Endothelial cell of umbilical vein (primary cell): ENCODE data around the gene PPFIA1. TPM values are rescaled to one million over a fixed set of nuclear protein-coding genes. Genes with fewer than 3 reads are reported as not detected.

Experiments used
- BruUV-seq: library from RNA; stranded (reverse); fragments of 400-500 nt; replicated peaks from 2 replicates; lab custom pipeline; 2021; lab: Mats Ljungman, UMichigan
- CTCF ChIA-PET: fragments of 300-600, 350-600 bp; sonication (Branson Sonifier 250); formaldehyde crosslinking; loops from one replicate; lab custom pipeline; 2021; ENCODE audit warnings: antibody characterized with exemption, inconsistent platforms; lab: Charles Lee
- POLR2A ChIA-PET: fragments of 300-600, 350-600 bp; sonication (Branson Sonifier 250); formaldehyde crosslinking; loops from one replicate; lab custom pipeline; 2021; ENCODE audit warnings: antibody characterized with exemption, inconsistent platforms; lab: Charles Lee
- DNase-seq: peaks from one replicate; pipeline ENCODE4 v3.0.0-alpha.2; 2011; ENCODE audit warnings: low read depth, low spot score
- FAIRE-seq: peaks from 2 replicates; lab custom pipeline; 2011; peaks lifted over from hg19 to GRCh38; lab: Jason Lieb, UNC
- H2AFZ ChIP-seq: 2 replicates; pipeline ENCODE4 v1.6.0; 2012; ENCODE audit warnings: low read depth, low read length, control low read depth, inconsistent platforms
- H3K27ac ChIP-seq: 2 replicates; pipeline ENCODE4 v1.5.1; 2011; ENCODE audit warnings: low read depth, mild to moderate bottlenecking, control low read depth, low read length, moderate library complexity; ENCODE audit not compliant: insufficient read depth
- H3K27me3 ChIP-seq, 2 experiments: 2 replicates each; pipeline versions ENCODE4 v1.6.0 to v1.6.1; 2011; ENCODE audit warnings: low read length in 2 of 2, mixed read lengths in 1 of 2; ENCODE audit not compliant: control insufficient read depth in 2 of 2, insufficient read depth in 2 of 2
- H3K36me3 ChIP-seq, 2 experiments: 2 replicates in 1 of 2; 3 replicates in 1 of 2; pipeline ENCODE4 v1.5.1; 2011; ENCODE audit warnings: low read length in 2 of 2, mild to moderate bottlenecking in 1 of 2, moderate library complexity in 1 of 2; ENCODE audit not compliant: control insufficient read depth in 2 of 2, insufficient read depth in 2 of 2; ENCODE audit errors: extremely low read depth in 1 of 2
- H3K4me1 ChIP-seq: 3 replicates; pipeline ENCODE4 v1.5.1; 2011; ENCODE audit warnings: mild to moderate bottlenecking, low read length; ENCODE audit not compliant: control insufficient read depth, insufficient read depth; ENCODE audit errors: extremely low read depth
- H3K4me2 ChIP-seq: 2 replicates; pipeline ENCODE4 v1.6.1; 2011; ENCODE audit warnings: low read length, control low read depth, mixed read lengths; ENCODE audit not compliant: insufficient read depth
- H3K4me3 ChIP-seq, 3 experiments: fragments of 200-600 bp in 1 of 3; sonication (generic), shearing (Covaris generic) in 1 of 3; replicated peaks in 1 of 3; 2 replicates each; pipeline ENCODE4 v1.5.1; 2011 to 2016; ENCODE audit warnings: control low read depth in 3 of 3, low read length in 3 of 3, mild to moderate bottlenecking in 2 of 3, inconsistent platforms in 1 of 3, low read depth in 1 of 3, moderate library complexity in 1 of 3; ENCODE audit not compliant: insufficient read depth in 1 of 3
- H3K79me2 ChIP-seq: 2 replicates; pipeline ENCODE4 v1.6.0; 2012; ENCODE audit warnings: low read length, inconsistent platforms; ENCODE audit not compliant: control insufficient read depth, insufficient read depth
- H3K9ac ChIP-seq: replicated peaks from 2 replicates; pipeline ENCODE3; 2011; ENCODE audit warnings: low read length, control low read depth; ENCODE audit not compliant: insufficient read depth; ENCODE audit errors: extremely low read depth
- H3K9me1 ChIP-seq: replicated peaks from 3 replicates; pipeline ENCODE4 v1.6.0; 2011; ENCODE audit warnings: mild to moderate bottlenecking, low read length; ENCODE audit not compliant: control insufficient read depth, insufficient read depth; ENCODE audit errors: extremely low read depth
- H3K9me3 ChIP-seq: replicated peaks from 2 replicates; pipeline ENCODE4 v1.5.1; 2012; ENCODE audit warnings: low read length, inconsistent platforms; ENCODE audit not compliant: control insufficient read depth, insufficient read depth
- H4K20me1 ChIP-seq: replicated peaks from 2 replicates; pipeline ENCODE3; 2011; ENCODE audit warnings: mild to moderate bottlenecking, low read length; ENCODE audit not compliant: control insufficient read depth, insufficient read depth; ENCODE audit errors: extremely low read depth
- EZH2 ChIP-seq: IDR thresholded peaks from 2 replicates; pipeline ENCODE4 v1.6.1; 2012; ENCODE audit warnings: borderline replicate concordance, low read depth, mild to moderate bottlenecking, moderate library complexity, low read length, inconsistent platforms; ENCODE audit not compliant: severe bottlenecking
- FOS ChIP-seq: IDR thresholded peaks from 2 replicates; pipeline ENCODE4 v1.6.1; 2011; ENCODE audit warnings: mild to moderate bottlenecking, low read length, moderate library complexity, borderline replicate concordance; ENCODE audit not compliant: insufficient read depth
- JUN ChIP-seq: IDR thresholded peaks from 2 replicates; pipeline ENCODE4 v1.6.1; 2011; ENCODE audit warnings: borderline replicate concordance, low read depth; ENCODE audit not compliant: insufficient read length, insufficient read depth
- dilution Hi-C: fragments of 300-500 bp; cut with MboI; formaldehyde crosslinking; loops from one replicate; pipeline ENCODE4 v1.15.0; 2019; ENCODE audit warnings: low sequenced_read_pairs; ENCODE audit not compliant: extremely low pct_ligation_motif_present
- intact Hi-C: fragments of 100-400 bp; cut with micrococcal nuclease; formaldehyde crosslinking; loops from one replicate; pipeline ENCODE4 v1.10.0; 2022
- polyA plus RNA-seq, 4 experiments: library from polyadenylated mRNA; depleted of rRNA in 3 of 4; stranded (reverse) in 3 of 4; unstranded in 1 of 4; fragments of >200 nt; gene quantifications; 2 replicates each; pipeline versions ENCODE4 v1.2.1 to v1.2.3, GENCODE V29; 2011 to 2012; ENCODE audit warnings: missing spikeins in 1 of 4
- total RNA-seq: library from RNA; stranded (reverse); gene quantifications from 2 replicates; pipeline ENCODE4 v1.2.3, GENCODE V29; 2021

Gene PPFIA1
- total and polyA plus RNA-seq, 2 donors (not counting 3 experiments of a cell fraction or from before 2014, with no cell fraction given): 44.3 to 60.9 TPM

DNA sequence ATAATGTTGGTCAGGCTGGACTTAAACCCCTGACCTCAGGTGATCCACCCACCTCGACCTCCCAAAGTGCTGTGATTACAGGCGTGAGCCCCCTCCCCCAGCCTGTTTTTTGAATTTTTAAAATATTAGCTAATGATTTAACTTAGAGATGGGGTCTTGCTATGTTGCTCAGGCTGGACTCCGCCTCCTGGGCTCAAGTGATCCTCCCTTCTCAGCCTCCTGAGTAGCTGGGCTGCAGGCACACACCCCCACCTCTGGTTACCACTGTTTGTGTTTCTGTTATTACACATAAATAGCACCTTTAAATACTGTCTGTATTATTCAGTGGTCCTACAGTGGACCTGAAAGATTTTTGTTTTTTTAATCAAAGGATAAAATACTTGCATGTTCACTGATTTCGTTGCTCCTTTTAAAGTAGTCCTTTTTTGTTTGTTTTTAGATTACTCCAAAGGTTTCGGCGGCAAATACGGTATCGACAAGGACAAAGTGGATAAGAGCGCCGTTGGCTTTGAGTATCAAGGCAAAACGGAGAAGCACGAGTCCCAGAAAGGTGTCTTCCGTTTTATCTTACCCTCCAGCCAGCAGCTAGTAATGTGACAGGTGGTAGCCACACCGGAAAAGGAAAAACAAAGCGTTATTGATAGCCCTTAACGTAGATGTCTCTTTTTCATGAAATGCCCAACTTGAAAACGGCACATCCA lies 149.0 kb downstream of the PPFIA1 start:
- H3K9ac ChIP-seq: no peak overlapping the region
- H3K4me1 ChIP-seq: peaks cover 10% of the 10 kb centered on the region
- intact Hi-C loops: no loop called here
- H3K4me3 ChIP-seq: no peak overlapping the region
- H3K36me3 ChIP-seq: peaks cover 49 to 67% of the 10 kb centered on the region in 2 experiments
- dilution Hi-C loops: no loop called here
- peaks cover 11% of the 10 kb centered on the region for H3K79me2 ChIP-seq
- DNase-seq: no peak
- no peak for TF ChIP-seq EZH2
- H4K20me1 ChIP-seq: peaks cover 3% of the 10 kb centered on the region
- no peak overlapping the region for H2AFZ ChIP-seq
- ChIA-PET POLR2A (interaction anchor here (0.7 kb wide), 1 partner anchor 1033 kb away, joined by 5 read pairs; no protein-coding TSS in a partner anchor), CTCF (no interaction called here)
- FAIRE-seq: no peak
- peak overlapping the region; percentile 70 for H3K27ac ChIP-seq
- BruUV-seq: TSS peak; percentile 62
- H3K9me3 ChIP-seq: no peaks in the 10 kb centered on the region
- no peaks in the 10 kb centered on the region for H3K27me3 ChIP-seq
- H3K4me2 ChIP-seq: no peak overlapping the region
- H3K9me1 ChIP-seq: no peaks in the 10 kb centered on the region

DNA sequence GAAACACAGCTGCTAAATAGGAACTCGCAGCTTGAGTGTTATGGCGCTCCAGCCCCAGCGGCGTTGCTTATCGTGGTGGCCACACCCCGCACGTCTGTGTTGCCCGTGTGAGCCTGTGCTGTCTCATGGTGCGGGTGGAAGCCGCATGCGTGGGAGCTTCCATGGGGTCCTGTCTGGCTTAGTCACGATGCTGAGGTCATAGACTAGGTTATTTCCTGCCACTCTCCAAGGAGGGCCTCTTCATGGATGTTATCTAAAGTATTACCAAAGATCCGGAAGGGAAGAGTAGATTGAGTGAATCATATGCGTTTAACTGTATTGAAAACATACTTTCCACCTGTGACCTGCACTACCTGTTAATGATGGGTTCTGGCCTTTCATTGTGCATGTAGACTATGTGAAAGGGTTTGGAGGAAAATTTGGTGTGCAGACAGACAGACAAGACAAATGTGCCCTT lies 149.5 kb downstream of the PPFIA1 start:
- H3K4me1 ChIP-seq: peaks cover 10% of the 10 kb centered on the region
- no TSS peak for BruUV-seq
- no peaks in the 10 kb centered on the region for H3K9me1 ChIP-seq
- FAIRE-seq: peak; percentile 69
- dilution Hi-C loops (no loop called here), intact Hi-C loops (no loop called here)
- peaks cover 3% of the 10 kb centered on the region for H4K20me1 ChIP-seq
- no peak overlapping the region for H3K4me3 ChIP-seq
- peaks cover 11% of the 10 kb centered on the region for H3K79me2 ChIP-seq
- H2AFZ ChIP-seq: no peak overlapping the region
- peaks cover 49 to 68% of the 10 kb centered on the region in 2 experiments for H3K36me3 ChIP-seq
- peak overlapping the region; percentile 70 for H3K27ac ChIP-seq
- peak; percentile 18 for DNase-seq
- TF ChIP-seq JUN (peak; percentile 4), FOS (no peak)
- ChIA-PET POLR2A (no interaction called here), CTCF (no interaction called here)
- H3K27me3 ChIP-seq: no peaks in the 10 kb centered on the region
- no peak overlapping the region for H3K4me2 ChIP-seq
- H3K9me3 ChIP-seq: no peaks in the 10 kb centered on the region
- H3K9ac ChIP-seq: no peak overlapping the region
